Measurements from ENCODE around the gene PRSS53. TPM values are rescaled to one million over a fixed set of nuclear protein-coding genes. Genes with fewer than 3 reads are reported as not detected.

The PRSS53 gene
- total RNA-seq, 1 donor from 2014 or later: 4.4 TPM

- Mint-ChIP-seq H3K27ac (ENCODE audit: unreplicated experiment) (no peak overlapping the region), H3K4me3 (peak overlapping the region; percentile 19), H3K27me3 (ENCODE audit: low read depth) (peaks cover 2% of the 10 kb centered on the region), H3K4me1 (peaks cover 4% of the 10 kb centered on the region), H3K9me3 (no peaks in the 10 kb centered on the region), H3K36me3 (ENCODE audit: low read depth) (peaks cover 11% of the 10 kb centered on the region)
- DNase-seq (ENCODE audit: low read depth, low spot score): no peak
- no peak for TF ChIP-seq CTCF (conservative IDR thresholded peaks at IDR 0.05)
Observed at GRCh38 chr16:31080756-31081419, 7.9 kb downstream of the PRSS53 start.

- no peak for DNase-seq (ENCODE audit: low read depth, low spot score)
- Mint-ChIP-seq H3K27me3 (ENCODE audit: low read depth) (peaks cover 2% of the 10 kb centered on the region), H3K4me1 (peaks cover 5% of the 10 kb centered on the region), H3K9me3 (no peaks in the 10 kb centered on the region), H3K4me3 (no peak overlapping the region), H3K36me3 (ENCODE audit: low read depth) (peaks cover 11% of the 10 kb centered on the region), H3K27ac (ENCODE audit: unreplicated experiment) (no peak overlapping the region)
- TF ChIP-seq CTCF (conservative IDR thresholded peaks at IDR 0.05): no peak
Observed at GRCh38 chr16:31080035-31080629, 8.6 kb downstream of the PRSS53 start.

- Mint-ChIP-seq H3K36me3 (ENCODE audit: low read depth) (peaks cover 11% of the 10 kb centered on the region), H3K4me3 (no peak overlapping the region), H3K4me1 (peaks cover 12% of the 10 kb centered on the region)
Observed at GRCh38 chr16:31079342-31079944, 9.3 kb downstream of the PRSS53 start.

GRCh38 chr16:31078597-31079341, 10.0 kb downstream of the PRSS53 start:
- peaks cover 11% of the 10 kb centered on the region for H3K36me3 Mint-ChIP-seq (ENCODE audit: low read depth)
- H3K9me3 Mint-ChIP-seq: no peaks in the 10 kb centered on the region
- no peak for TF ChIP-seq CTCF (conservative IDR thresholded peaks at IDR 0.05)
- no peak for DNase-seq (ENCODE audit: low read depth, low spot score)
- peaks cover 12% of the 10 kb centered on the region for H3K4me1 Mint-ChIP-seq
- peaks cover 2% of the 10 kb centered on the region for H3K27me3 Mint-ChIP-seq (ENCODE audit: low read depth)
- H3K4me3 Mint-ChIP-seq: peak overlapping the region; percentile 34
- no peak overlapping the region for H3K27ac Mint-ChIP-seq (ENCODE audit: unreplicated experiment)

More at GRCh38 chr16:31079342-31079944, 9.3 kb downstream of the PRSS53 start:
- H3K27ac Mint-ChIP-seq (ENCODE audit: unreplicated experiment): no peak overlapping the region
- peaks cover 2% of the 10 kb centered on the region for H3K27me3 Mint-ChIP-seq (ENCODE audit: low read depth)
- no peaks in the 10 kb centered on the region for H3K9me3 Mint-ChIP-seq
- TF ChIP-seq CTCF (conservative IDR thresholded peaks at IDR 0.05): no peak
- DNase-seq (ENCODE audit: low read depth, low spot score): no peak

- no peak for DNase-seq (ENCODE audit: low read depth, low spot score)
- Mint-ChIP-seq H3K36me3 (ENCODE audit: low read depth) (peaks cover 11% of the 10 kb centered on the region), H3K4me1 (peaks cover 13% of the 10 kb centered on the region), H3K27ac (ENCODE audit: unreplicated experiment) (no peak overlapping the region), H3K4me3 (peak overlapping the region; percentile 44), H3K9me3 (no peaks in the 10 kb centered on the region), H3K27me3 (ENCODE audit: low read depth) (peaks cover 2% of the 10 kb centered on the region)
- no peak for TF ChIP-seq CTCF (conservative IDR thresholded peaks at IDR 0.05)
Observed at GRCh38 chr16:31077592-31078396, 10.9 kb downstream of the PRSS53 start.
